GM10266 (cell line): ENCODE data around the gene AGTRAP.

Source experiments
- DNase-seq: peaks from one replicate; pipeline ENCODE4 v3.0.0; 2012; ENCODE audit errors: extremely low spot score
- TF ChIP-seq, protein P1 (sequence below): IDR thresholded peaks from 2 replicates; pipeline ENCODE4 v1.5.1; 2012; ENCODE audit warnings: mild to moderate bottlenecking, low read depth; ENCODE audit not compliant: control insufficient read depth, insufficient read depth; ENCODE audit errors: missing control alignments

Gene AGTRAP

DNA sequence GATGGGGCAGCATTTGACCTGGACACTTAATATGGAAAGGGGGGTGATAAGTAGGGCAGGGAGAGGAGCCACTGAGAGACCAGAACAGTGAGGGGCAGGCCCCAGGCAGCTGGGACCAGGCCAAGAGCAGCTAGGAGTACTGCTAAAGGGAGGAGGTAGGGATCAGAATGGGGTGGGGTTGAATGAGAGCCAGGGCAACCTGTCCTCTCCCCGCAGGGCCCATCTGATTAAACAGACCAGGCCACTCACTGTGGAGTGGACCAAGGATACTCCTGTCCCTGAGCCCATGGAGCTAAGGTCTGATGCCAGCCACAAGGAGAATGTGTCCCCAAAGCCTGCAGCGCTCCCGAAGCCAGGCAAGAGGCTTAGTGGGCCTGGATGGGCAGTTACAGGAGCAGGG, 28.2 kb downstream of the AGTRAP start:
- TF ChIP-seq, protein P1, sequence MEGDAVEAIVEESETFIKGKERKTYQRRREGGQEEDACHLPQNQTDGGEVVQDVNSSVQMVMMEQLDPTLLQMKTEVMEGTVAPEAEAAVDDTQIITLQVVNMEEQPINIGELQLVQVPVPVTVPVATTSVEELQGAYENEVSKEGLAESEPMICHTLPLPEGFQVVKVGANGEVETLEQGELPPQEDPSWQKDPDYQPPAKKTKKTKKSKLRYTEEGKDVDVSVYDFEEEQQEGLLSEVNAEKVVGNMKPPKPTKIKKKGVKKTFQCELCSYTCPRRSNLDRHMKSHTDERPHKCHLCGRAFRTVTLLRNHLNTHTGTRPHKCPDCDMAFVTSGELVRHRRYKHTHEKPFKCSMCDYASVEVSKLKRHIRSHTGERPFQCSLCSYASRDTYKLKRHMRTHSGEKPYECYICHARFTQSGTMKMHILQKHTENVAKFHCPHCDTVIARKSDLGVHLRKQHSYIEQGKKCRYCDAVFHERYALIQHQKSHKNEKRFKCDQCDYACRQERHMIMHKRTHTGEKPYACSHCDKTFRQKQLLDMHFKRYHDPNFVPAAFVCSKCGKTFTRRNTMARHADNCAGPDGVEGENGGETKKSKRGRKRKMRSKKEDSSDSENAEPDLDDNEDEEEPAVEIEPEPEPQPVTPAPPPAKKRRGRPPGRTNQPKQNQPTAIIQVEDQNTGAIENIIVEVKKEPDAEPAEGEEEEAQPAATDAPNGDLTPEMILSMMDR, result no peak
- DNase-seq, result no peak

DNA sequence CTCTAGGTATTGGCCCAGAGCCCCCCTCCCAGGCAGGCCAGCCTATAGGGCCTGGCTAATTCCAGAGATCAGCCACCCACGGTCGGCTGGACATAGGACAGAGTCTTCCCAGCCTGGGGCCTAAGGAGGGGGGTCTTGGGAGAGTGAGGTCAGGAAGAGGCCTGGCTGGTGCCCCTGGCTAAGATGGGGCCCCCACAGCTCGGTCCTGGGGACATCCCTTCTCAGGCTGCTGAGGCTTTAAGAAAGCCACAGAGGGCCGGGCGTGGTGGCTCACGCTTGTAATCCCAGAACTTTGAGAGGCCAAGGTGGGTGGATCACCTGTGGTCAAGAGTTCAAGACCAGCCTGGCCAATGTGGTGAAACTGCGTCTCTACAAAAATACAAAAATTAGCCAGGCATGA, 28.6 kb downstream of the AGTRAP start:
- DNase-seq, result no peak
- TF ChIP-seq, protein P1, result no peak

DNA sequence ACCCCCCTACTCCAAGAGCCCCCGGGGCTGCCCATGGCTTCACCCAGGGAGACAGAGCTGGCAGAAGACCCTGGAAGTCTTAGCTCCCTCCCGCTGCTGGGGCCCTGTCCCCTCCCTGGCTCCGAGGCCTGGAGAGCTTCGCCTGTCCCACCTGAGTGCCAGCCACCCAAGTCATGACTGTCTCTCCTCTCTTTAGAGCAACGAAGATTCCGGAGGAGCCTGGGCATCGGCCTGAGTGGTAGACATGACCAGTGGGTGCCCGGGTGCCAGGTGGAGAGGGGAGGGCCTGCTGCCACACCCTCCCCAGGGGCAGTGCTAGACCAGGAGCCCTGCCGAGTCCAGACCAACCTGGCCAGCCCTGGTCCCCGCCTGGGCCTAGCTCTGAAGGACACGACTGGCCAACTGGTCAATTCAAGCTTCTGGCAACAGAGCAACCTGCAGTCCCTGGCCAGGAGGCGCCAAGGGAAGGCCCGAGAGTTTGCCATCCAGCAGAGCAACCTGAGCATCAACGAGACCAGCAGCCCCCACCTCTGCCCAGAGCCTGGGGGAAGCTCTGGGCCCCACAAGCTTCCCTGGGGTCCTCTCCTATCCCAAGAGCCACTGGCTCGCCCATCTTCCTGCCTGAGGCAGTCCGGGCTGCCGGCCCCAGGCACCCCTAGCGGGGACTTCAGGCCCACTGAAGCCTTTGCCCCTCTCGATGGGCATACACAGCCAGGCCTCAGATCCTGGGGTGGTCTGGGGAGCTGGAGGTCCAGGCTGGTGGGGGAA, 29.9 kb downstream of the AGTRAP start:
- DNase-seq, result no peak
- TF ChIP-seq, protein P1, result no peak

DNA sequence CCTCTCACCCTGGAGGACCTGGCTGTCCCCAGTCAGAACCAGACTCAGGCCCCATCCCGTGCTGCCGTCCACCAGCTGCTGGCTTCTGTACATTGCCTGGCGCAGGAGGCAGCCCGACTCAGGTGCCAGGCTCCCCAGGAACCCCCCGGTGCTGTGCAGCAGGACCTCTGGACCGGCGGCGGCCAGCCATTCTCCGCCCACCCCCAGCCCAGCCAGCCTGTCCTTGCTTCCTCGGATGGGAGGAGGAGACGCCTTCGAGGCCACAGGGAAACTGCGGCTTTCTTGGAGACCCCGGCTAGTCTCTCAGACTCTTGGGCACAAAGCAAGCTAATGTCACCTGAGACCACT, 30.5 kb downstream of the AGTRAP start:
- DNase-seq, result no peak
- TF ChIP-seq, protein P1, result no peak

DNA sequence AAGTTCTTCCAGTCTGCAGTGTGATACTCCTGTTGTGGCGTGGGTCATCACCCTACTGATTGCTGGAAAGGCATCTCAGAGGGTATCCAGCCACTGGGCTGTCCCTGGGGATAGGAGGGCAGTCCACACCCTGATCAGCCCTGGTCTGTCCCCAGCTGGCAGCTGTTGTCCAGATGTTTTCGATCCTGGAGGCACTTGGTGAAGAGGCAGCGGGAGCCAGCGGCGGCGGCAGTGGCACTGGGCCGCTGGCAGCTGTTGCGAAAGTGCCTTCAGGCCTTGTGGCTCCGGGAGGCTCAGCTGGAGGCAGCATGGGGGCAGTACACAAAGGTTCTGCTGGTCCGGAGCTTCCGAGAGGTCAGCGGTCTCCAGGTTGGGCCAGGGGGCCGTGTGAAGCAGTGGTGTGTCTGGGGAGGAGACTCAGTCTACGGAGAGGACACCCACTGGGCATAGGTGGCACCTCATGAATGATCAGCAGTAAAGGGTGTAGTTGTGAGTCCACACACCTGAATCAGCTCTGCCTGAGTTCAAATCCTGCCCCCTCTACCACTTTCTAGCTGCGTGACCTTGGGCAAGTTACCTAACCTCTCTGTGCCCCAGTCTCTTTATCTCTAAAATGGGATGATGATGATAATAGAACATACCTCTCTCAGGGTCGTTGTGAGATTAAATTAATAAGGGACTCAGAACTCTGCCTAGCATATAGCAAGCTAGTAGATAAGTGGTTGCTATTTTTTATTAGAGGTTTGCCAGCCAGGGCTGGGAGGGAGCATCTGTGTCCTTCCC, 32.2 kb downstream of the AGTRAP start:
- DNase-seq, result no peak

DNA sequence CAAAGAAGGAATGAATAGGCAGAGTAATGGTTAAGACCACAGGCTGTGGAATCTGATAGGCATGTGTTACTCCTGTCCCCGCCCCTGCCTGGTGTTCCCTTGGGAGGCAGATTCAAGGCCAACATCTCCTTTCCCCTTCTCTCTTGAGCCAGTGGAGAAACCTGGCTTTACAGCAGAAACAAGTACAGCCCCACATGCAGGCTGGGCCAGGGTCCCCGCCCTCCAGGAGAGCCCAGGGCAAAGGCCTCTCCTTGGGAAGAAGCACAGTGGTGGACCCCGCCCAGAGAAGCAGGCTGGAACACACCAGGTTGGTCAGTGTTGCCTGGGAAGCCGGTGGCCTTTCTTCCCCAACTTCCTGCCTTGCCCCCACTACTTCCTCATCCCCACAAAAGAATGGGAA, 32.9 kb downstream of the AGTRAP start:
- no peak for DNase-seq
- TF ChIP-seq, protein P1, result no peak

More for the DNA sequence above, 32.2 kb downstream of the AGTRAP start:
- TF ChIP-seq, protein P1, result no peak

DNA sequence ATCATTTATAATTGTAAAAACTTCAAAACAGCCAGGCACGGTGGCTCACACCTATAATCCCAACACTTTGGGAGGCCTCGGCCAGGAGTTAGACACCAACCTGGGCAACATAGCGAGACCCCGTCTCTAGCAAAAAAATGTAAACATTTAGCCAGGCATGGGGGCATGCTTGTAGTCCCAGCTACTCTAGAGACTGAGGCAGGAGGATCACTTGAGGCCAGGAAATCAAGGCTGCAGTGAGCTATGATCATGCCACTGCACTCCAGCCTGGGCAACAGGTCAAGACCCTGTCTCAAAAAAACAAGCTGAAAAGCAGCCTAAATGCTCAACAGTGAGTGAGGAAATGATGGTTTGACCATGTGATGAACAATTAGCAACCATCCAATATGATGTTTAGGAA, 33.3 kb downstream of the AGTRAP start:
- TF ChIP-seq, protein P1, result no peak

More for the DNA sequence above, 33.3 kb downstream of the AGTRAP start:
- no peak for DNase-seq
